ENCODE data around the gene SEMA4D. TPM values are rescaled to one million over a fixed set of nuclear protein-coding genes. Genes with fewer than 3 reads are reported as not detected.
"Not testable (repeated sequence)": the region's sequence is repeated elsewhere in the genome, so short reads cannot be mapped to it uniquely, and the experiment has no call there.

Gene SEMA4D
- total and polyA plus RNA-seq, 2 donors, result 9.1 to 14.0 TPM

- H3K36me3 ChIP-seq (ENCODE audit: insufficient read depth), result no peaks in the 10 kb centered on the region
- H3K27ac ChIP-seq (ENCODE audit: low read depth), result no peak overlapping the region
- H3K4me1 ChIP-seq (ENCODE audit: insufficient read depth), result peaks cover under 1% of the 10 kb centered on the region
- DNase-seq (ENCODE audit: extremely low spot score), result no peak
- H3K4me3 ChIP-seq (ENCODE audit: low read depth, low read length), result no peak overlapping the region
- WGBS, result 68% methylated on average over 13 of the region's 13 CpGs
Measured at GRCh38 chr9:89489548-89490530, 8.1 kb downstream of the SEMA4D start.

- peaks cover 1% of the 10 kb centered on the region for H3K4me1 ChIP-seq (ENCODE audit: insufficient read depth)
- H3K36me3 ChIP-seq (ENCODE audit: insufficient read depth), result no peaks in the 10 kb centered on the region
- DNase-seq (ENCODE audit: extremely low spot score), result no peak
- H3K27ac ChIP-seq (ENCODE audit: low read depth), result no peak overlapping the region
- WGBS, result 87% methylated on average over 7 of the region's 7 CpGs
- no peak overlapping the region for H3K4me3 ChIP-seq (ENCODE audit: low read depth, low read length)
Measured at GRCh38 chr9:89488936-89489335, 9.0 kb downstream of the SEMA4D start.

GRCh38 chr9:89488131-89488530 is 9.8 kb downstream of the SEMA4D start:
- H3K27ac ChIP-seq (ENCODE audit: low read depth), result no peak overlapping the region
- no peak for DNase-seq (ENCODE audit: extremely low spot score)
- peaks cover 1% of the 10 kb centered on the region for H3K4me1 ChIP-seq (ENCODE audit: insufficient read depth)
- no peak overlapping the region for H3K4me3 ChIP-seq (ENCODE audit: low read depth, low read length)
- WGBS, result 97% methylated on average over 5 of the region's 5 CpGs
- H3K36me3 ChIP-seq (ENCODE audit: insufficient read depth), result no peaks in the 10 kb centered on the region

- Histone ChIP-seq H3K36me3 (ENCODE audit: insufficient read depth) (no peaks in the 10 kb centered on the region), H3K27ac (ENCODE audit: low read depth) (no peak overlapping the region), H3K4me3 (ENCODE audit: low read depth, low read length) (no peak overlapping the region), H3K4me1 (ENCODE audit: insufficient read depth) (peaks cover 1% of the 10 kb centered on the region)
- DNase-seq (ENCODE audit: extremely low spot score), result no peak
Measured at GRCh38 chr9:89486681-89487080, 11.2 kb downstream of the SEMA4D start.

- H3K36me3 ChIP-seq (ENCODE audit: insufficient read depth), result no peaks in the 10 kb centered on the region
- H3K4me1 ChIP-seq (ENCODE audit: insufficient read depth), result peaks cover 1% of the 10 kb centered on the region
- no peak overlapping the region for H3K27ac ChIP-seq (ENCODE audit: low read depth)
- no peak for DNase-seq (ENCODE audit: extremely low spot score)
- H3K4me3 ChIP-seq (ENCODE audit: low read depth, low read length), result no peak overlapping the region
- 86% methylated on average over 6 of the region's 6 CpGs for WGBS
Measured at GRCh38 chr9:89484475-89485404, 13.2 kb downstream of the SEMA4D start.

- no peak for DNase-seq (ENCODE audit: extremely low spot score)
- Histone ChIP-seq H3K4me3 (ENCODE audit: low read depth, low read length) (no peak overlapping the region), H3K27ac (ENCODE audit: low read depth) (no peak overlapping the region), H3K4me1 (ENCODE audit: insufficient read depth) (peaks cover 1% of the 10 kb centered on the region), H3K36me3 (ENCODE audit: insufficient read depth) (no peaks in the 10 kb centered on the region)
- WGBS, result 69% methylated on average over 18 of the region's 18 CpGs
Measured at GRCh38 chr9:89483592-89484474, 14.1 kb downstream of the SEMA4D start.

GRCh38 chr9:89482901-89483361 is 15.0 kb downstream of the SEMA4D start:
- Histone ChIP-seq H3K4me1 (ENCODE audit: insufficient read depth) (peaks cover 1% of the 10 kb centered on the region), H3K36me3 (ENCODE audit: insufficient read depth) (no peaks in the 10 kb centered on the region), H3K4me3 (ENCODE audit: low read depth, low read length) (no peak overlapping the region), H3K27ac (ENCODE audit: low read depth) (no peak overlapping the region)
- 77% methylated on average over 9 of the region's 9 CpGs for WGBS
- no peak for DNase-seq (ENCODE audit: extremely low spot score)

GRCh38 chr9:89482056-89482851 is 15.7 kb downstream of the SEMA4D start:
- no peak overlapping the region for H3K27ac ChIP-seq (ENCODE audit: low read depth)
- WGBS, result 58% methylated on average over 15 of the region's 15 CpGs
- DNase-seq (ENCODE audit: extremely low spot score), result no peak
- no peaks in the 10 kb centered on the region for H3K36me3 ChIP-seq (ENCODE audit: insufficient read depth)
- H3K4me1 ChIP-seq (ENCODE audit: insufficient read depth), result peaks cover 1% of the 10 kb centered on the region
- H3K4me3 ChIP-seq (ENCODE audit: low read depth, low read length), result no peak overlapping the region

GRCh38 chr9:89481538-89481915 is 16.4 kb downstream of the SEMA4D start:
- DNase-seq (ENCODE audit: extremely low spot score), result no peak
- Histone ChIP-seq H3K4me1 (ENCODE audit: insufficient read depth) (peaks cover 1% of the 10 kb centered on the region), H3K36me3 (ENCODE audit: insufficient read depth) (no peaks in the 10 kb centered on the region), H3K4me3 (ENCODE audit: low read depth, low read length) (no peak overlapping the region), H3K27ac (ENCODE audit: low read depth) (no peak overlapping the region)
- WGBS, result 88% methylated on average over 11 of the region's 11 CpGs

GRCh38 chr9:89480825-89481537 is 16.9 kb downstream of the SEMA4D start:
- Histone ChIP-seq H3K27ac (ENCODE audit: low read depth) (no peak overlapping the region), H3K4me3 (ENCODE audit: low read depth, low read length) (no peak overlapping the region), H3K4me1 (ENCODE audit: insufficient read depth) (peaks cover 1% of the 10 kb centered on the region), H3K36me3 (ENCODE audit: insufficient read depth) (no peaks in the 10 kb centered on the region)
- DNase-seq (ENCODE audit: extremely low spot score), result no peak
- 86% methylated on average over 15 of the region's 15 CpGs for WGBS

- H3K27ac ChIP-seq (ENCODE audit: low read depth); H3K4me3 ChIP-seq (ENCODE audit: low read depth, low read length); DNase-seq (ENCODE audit: extremely low spot score); H3K36me3 ChIP-seq (ENCODE audit: insufficient read depth); H3K4me1 ChIP-seq (ENCODE audit: insufficient read depth): not testable (repeated sequence)
- 94% methylated on average over 27 of the region's 27 CpGs for WGBS
Measured at GRCh38 chr9:89480372-89480771, 17.5 kb downstream of the SEMA4D start.

- H3K36me3 ChIP-seq (ENCODE audit: insufficient read depth); H3K4me1 ChIP-seq (ENCODE audit: insufficient read depth); DNase-seq (ENCODE audit: extremely low spot score); H3K4me3 ChIP-seq (ENCODE audit: low read depth, low read length); H3K27ac ChIP-seq (ENCODE audit: low read depth): not testable (repeated sequence)
- WGBS, result 96% methylated on average over 17 of the region's 17 CpGs
Measured at GRCh38 chr9:89479669-89480011, 18.3 kb downstream of the SEMA4D start.

All from urinary bladder (tissue), 4 donors.